HG02938 (cell line): ENCODE results near the gene DOCK3.
"Not testable (repeated sequence)": the region's sequence is repeated elsewhere in the genome, so short reads cannot be mapped to it uniquely, and the experiment has no call there.

Experiments used
- ATAC-seq: cut with Tn5 transposase; IDR thresholded peaks from one replicate; pipeline ENCODE4 v1.9.1; 2021; ENCODE audit warnings: mild to moderate bottlenecking, moderate library complexity; ENCODE audit not compliant: unreplicated experiment

Gene DOCK3

GRCh38 chr3:50651920-50652529 lies 22.7 kb upstream of the DOCK3 start:
- ATAC-seq: no peak

- no peak for ATAC-seq
Observed at GRCh38 chr3:50652709-50653108, 22.0 kb upstream of the DOCK3 start.

- no peak for ATAC-seq
Observed at GRCh38 chr3:50653937-50654595, 20.7 kb upstream of the DOCK3 start.

- no peak for ATAC-seq
Observed at GRCh38 chr3:50655009-50655830, 19.5 kb upstream of the DOCK3 start.

- ATAC-seq: no peak
Observed at GRCh38 chr3:50656417-50657195, 18.1 kb upstream of the DOCK3 start.

GRCh38 chr3:50657407-50657806 lies 17.3 kb upstream of the DOCK3 start:
- ATAC-seq: no peak

GRCh38 chr3:50657816-50658215 lies 16.9 kb upstream of the DOCK3 start:
- ATAC-seq: no peak

GRCh38 chr3:50658416-50658815 lies 16.3 kb upstream of the DOCK3 start:
- no peak for ATAC-seq

- no peak for ATAC-seq
Observed at GRCh38 chr3:50658831-50659230, 15.9 kb upstream of the DOCK3 start.

GRCh38 chr3:50660386-50660785 lies 14.3 kb upstream of the DOCK3 start:
- ATAC-seq: no peak

- ATAC-seq: no peak
Observed at GRCh38 chr3:50661321-50661837, 13.3 kb upstream of the DOCK3 start.

- ATAC-seq: no peak
Observed at GRCh38 chr3:50662408-50662807, 12.3 kb upstream of the DOCK3 start.

GRCh38 chr3:50665081-50665840 lies 9.5 kb upstream of the DOCK3 start:
- no peak for ATAC-seq

- ATAC-seq: not testable (repeated sequence)
Observed at GRCh38 chr3:50665841-50666115, 8.9 kb upstream of the DOCK3 start.

- no peak for ATAC-seq
Observed at GRCh38 chr3:50666837-50667236, 7.9 kb upstream of the DOCK3 start.

- ATAC-seq: no peak
Observed at GRCh38 chr3:50671331-50671730, 3.4 kb upstream of the DOCK3 start.

GRCh38 chr3:50672656-50673055 lies 2.1 kb upstream of the DOCK3 start:
- ATAC-seq: no peak

GRCh38 chr3:50673931-50674330 lies 796 bp upstream of the DOCK3 start:
- no peak for ATAC-seq

GRCh38 chr3:50675179-50676030 lies 678 bp downstream of the DOCK3 start:
- ATAC-seq: no peak
